ENCODE data around the gene ABCD4.
A peak's percentile ranks its signal among the peaks of the same experiment; 100 is the strongest.
"Not testable (repeated sequence)": the region's sequence is repeated elsewhere in the genome, so short reads cannot be mapped to it uniquely, and the experiment has no call there.

Gene ABCD4

GRCh38 chr14:74302634-74303569 lies at the start of gene ABCD4:
TSS of gene ABCD4 (minus strand) at chr14:74302934. CDS start at chr14:74302912, 22 bp downstream.
- peak; percentile 96 to 98 (median 97) for DNase-seq

GRCh38 chr14:74350928-74351323 lies 48.2 kb upstream of the ABCD4 start:
- no peak for DNase-seq

GRCh38 chr14:74350211-74350927 lies 47.6 kb upstream of the ABCD4 start:
- peak in 1 of 3 experiments; percentile 31 for DNase-seq

GRCh38 chr14:74349757-74350156 lies 47.0 kb upstream of the ABCD4 start:
- DNase-seq: no peak

- no peak for DNase-seq
These were observed 46.2 kb upstream of the ABCD4 start for GRCh38 chr14:74348735-74349463.

GRCh38 chr14:74348241-74348734 lies 45.6 kb upstream of the ABCD4 start, which contains the start of gene VRTN:
TSS of gene VRTN (plus strand) at chr14:74348471. CDS start at chr14:74356784, 8,313 bp downstream.
- no peak for DNase-seq

GRCh38 chr14:74347795-74348100 lies 45.0 kb upstream of the ABCD4 start:
- no peak for DNase-seq

- no peak for DNase-seq
These were observed 44.5 kb upstream of the ABCD4 start for GRCh38 chr14:74347097-74347794.

- DNase-seq: no peak
These were observed 43.6 kb upstream of the ABCD4 start for GRCh38 chr14:74346341-74346740.

GRCh38 chr14:74333909-74334308 lies 31.2 kb upstream of the ABCD4 start:
- DNase-seq: no peak

- not testable (repeated sequence) for DNase-seq
These were observed 27.3 kb upstream of the ABCD4 start for GRCh38 chr14:74329950-74330552.

- peak in 2 of 3 experiments; percentile 61 to 90 for DNase-seq
These were observed 23.8 kb upstream of the ABCD4 start for GRCh38 chr14:74326369-74327152.

- DNase-seq: no peak
These were observed 22.7 kb upstream of the ABCD4 start for GRCh38 chr14:74325446-74325845.

- DNase-seq: peak in 2 of 3 experiments; percentile 11 to 49
These were observed 22.2 kb upstream of the ABCD4 start for GRCh38 chr14:74324931-74325361.

- no peak for DNase-seq
These were observed 11.8 kb upstream of the ABCD4 start for GRCh38 chr14:74314576-74314975.

- no peak for DNase-seq
These were observed 10.9 kb upstream of the ABCD4 start for GRCh38 chr14:74313601-74314000.

GRCh38 chr14:74312161-74312560 lies 9.4 kb upstream of the ABCD4 start:
- DNase-seq: no peak

GRCh38 chr14:74309125-74310022 lies 6.6 kb upstream of the ABCD4 start:
- DNase-seq: no peak

- DNase-seq: no peak
These were observed 6.0 kb upstream of the ABCD4 start for GRCh38 chr14:74308695-74309094.

GRCh38 chr14:74302152-74302628 lies 544 bp downstream of the ABCD4 start:
- DNase-seq: peak in 2 of 3 experiments; percentile 24 to 81
